HG03045 (cell line): ENCODE data around the gene NOTCH1.

Experiments used
- ATAC-seq: cut with Tn5 transposase; IDR thresholded peaks from one replicate; pipeline ENCODE4 v1.9.1; 2021; ENCODE audit warnings: mild to moderate bottlenecking, moderate library complexity; ENCODE audit not compliant: unreplicated experiment

Gene NOTCH1

GRCh38 chr9:136487672-136488071 is 58.2 kb downstream of the NOTCH1 start:
- no peak for ATAC-seq

- no peak for ATAC-seq
Observed at GRCh38 chr9:136486823-136487620, 58.8 kb downstream of the NOTCH1 start.

- ATAC-seq: no peak
Observed at GRCh38 chr9:136486131-136486530, 59.7 kb downstream of the NOTCH1 start.

- ATAC-seq: no peak
Observed at GRCh38 chr9:136485049-136486045, 60.5 kb downstream of the NOTCH1 start.

- no peak for ATAC-seq
Observed at GRCh38 chr9:136484153-136485048, 61.4 kb downstream of the NOTCH1 start.

GRCh38 chr9:136483589-136484152 is 62.2 kb downstream of the NOTCH1 start:
- ATAC-seq: peak; percentile 59

- peak; percentile 58 for ATAC-seq
Observed at GRCh38 chr9:136482793-136483588, 62.9 kb downstream of the NOTCH1 start, which contains the start of gene SEC16A. TSS of gene SEC16A (minus strand) at chr9:136483040. CDS start at chr9:136477615, 5,425 bp downstream.

GRCh38 chr9:136482046-136482792 is 63.6 kb downstream of the NOTCH1 start:
- ATAC-seq: no peak

- no peak for ATAC-seq
Observed at GRCh38 chr9:136481558-136481957, 64.3 kb downstream of the NOTCH1 start.

GRCh38 chr9:136476369-136477150 is 69.3 kb downstream of the NOTCH1 start:
- ATAC-seq: no peak

- ATAC-seq: no peak
Observed at GRCh38 chr9:136474974-136475865, 70.6 kb downstream of the NOTCH1 start.

GRCh38 chr9:136474021-136474640 is 71.7 kb downstream of the NOTCH1 start:
- ATAC-seq: no peak

GRCh38 chr9:136473354-136473721 is 72.5 kb downstream of the NOTCH1 start:
- ATAC-seq: no peak

GRCh38 chr9:136472640-136473353 is 73.1 kb downstream of the NOTCH1 start:
- ATAC-seq: no peak

- no peak for ATAC-seq
Observed at GRCh38 chr9:136471802-136472487, 73.9 kb downstream of the NOTCH1 start.
